Stimulated activated CD4-positive, alpha-beta T cell treated with anti-CD3 and anti-CD28 coated beads, Interleukin-1b, Interleukin-23, amount 100 ng/mL, for 24 hours (primary cell): ENCODE data around the gene ST6GALNAC3.
A peak's percentile ranks its signal among the peaks of the same experiment; 100 is the strongest.
"Not testable (repeated sequence)": the region's sequence is repeated elsewhere in the genome, so short reads cannot be mapped to it uniquely, and the experiment has no call there.

Experiments used
- DNase-seq, 4 experiments: peaks; one replicate each; pipeline ENCODE4 v3.0.0-alpha.2; 2020; ENCODE audit warnings: low read depth in 4 of 4, low spot score in 1 of 4

ST6GALNAC3 gene

DNA sequence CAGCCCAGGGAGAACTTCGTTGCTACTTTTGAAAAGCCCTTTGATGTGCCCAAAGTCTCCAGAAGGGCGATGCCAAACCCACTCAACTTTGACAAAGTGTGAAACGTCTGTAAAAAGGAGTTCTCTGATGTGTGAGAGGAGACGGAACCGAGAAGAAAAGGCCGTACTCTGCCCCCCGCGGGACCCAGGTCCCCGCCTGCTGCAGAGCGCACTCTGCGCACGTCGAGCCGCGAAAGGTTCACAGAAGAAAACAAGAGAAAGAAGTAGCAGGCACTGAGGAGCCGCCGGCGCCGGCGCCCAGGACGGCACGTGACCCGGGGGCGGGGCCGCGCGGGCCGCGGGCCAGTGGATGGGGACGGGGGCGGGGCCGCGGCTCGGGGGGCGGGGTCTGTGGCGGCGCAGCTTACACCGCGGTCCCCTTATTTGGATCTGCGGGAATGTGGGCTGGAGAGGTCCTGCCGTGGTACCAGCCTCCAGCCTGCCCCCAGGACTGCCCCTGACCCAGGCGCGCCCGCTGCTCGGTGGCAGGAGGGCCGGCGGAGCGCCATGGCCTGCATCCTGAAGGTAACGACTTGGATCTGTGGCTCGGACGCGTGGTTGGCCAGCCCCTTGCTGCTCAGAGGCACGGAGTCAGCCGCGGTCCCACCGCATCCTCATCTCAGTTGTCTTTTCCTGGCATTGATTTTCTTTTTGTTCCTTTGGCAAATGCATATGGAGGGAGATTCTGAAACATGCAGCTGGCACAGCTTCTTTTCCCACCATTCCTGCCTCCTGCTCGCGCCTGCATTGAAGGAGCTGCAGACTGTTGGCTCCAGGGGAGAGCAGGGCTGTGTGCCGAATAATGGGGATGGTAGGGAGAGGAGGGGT is at the start of gene ST6GALNAC3:
TSS of gene ST6GALNAC3 (plus strand) at position 426 of the 867 bp plus-strand sequence.
- peak; percentile 37 to 66 (median 64) for DNase-seq

DNA sequence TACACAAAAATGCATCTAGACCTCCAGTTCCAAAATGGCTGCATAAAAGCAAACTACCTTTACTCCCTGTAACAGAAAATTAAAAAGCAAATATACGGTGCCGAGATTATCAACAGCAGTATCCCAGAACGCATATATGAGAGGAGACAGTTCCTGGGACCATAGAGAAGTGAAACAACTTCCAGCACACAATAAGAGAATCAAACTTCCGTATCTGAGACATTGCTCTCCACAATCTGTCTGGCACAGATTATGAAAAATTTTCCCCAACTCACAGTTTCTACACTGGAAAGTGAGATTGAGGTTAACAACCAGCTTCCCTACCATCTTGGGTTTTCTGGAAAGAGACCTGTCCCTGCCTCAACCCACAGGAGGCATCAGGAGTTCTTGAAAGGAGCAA is 47.2 kb upstream of the ST6GALNAC3 start:
- DNase-seq: no peak

GRCh38 chr1:76029331-76029730 is 45.2 kb upstream of the ST6GALNAC3 start:
- no peak for DNase-seq

DNA sequence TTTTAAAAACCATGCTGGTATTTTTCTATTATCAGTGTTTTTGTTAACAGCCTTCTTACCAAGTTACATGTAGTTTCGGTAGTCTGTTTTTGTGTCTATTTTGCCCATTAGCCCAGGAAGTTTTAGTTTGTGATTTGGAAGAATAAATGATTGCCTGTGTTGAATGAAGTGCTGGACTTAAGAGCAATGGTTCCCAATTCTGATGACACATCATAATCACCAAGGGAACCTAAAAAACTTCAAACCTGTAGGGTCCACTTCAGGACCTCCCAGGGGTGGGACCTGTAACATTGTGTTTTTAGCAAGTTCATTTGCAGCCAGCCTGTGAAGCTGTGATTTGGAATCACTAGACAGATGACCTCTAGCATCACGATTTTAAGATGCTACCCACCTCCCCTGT is 43.0 kb upstream of the ST6GALNAC3 start:
- no peak for DNase-seq

GRCh38 chr1:76033800-76034475 is 40.6 kb upstream of the ST6GALNAC3 start:
- no peak for DNase-seq

GRCh38 chr1:76035053-76035452 is 39.5 kb upstream of the ST6GALNAC3 start:
- no peak for DNase-seq

DNA sequence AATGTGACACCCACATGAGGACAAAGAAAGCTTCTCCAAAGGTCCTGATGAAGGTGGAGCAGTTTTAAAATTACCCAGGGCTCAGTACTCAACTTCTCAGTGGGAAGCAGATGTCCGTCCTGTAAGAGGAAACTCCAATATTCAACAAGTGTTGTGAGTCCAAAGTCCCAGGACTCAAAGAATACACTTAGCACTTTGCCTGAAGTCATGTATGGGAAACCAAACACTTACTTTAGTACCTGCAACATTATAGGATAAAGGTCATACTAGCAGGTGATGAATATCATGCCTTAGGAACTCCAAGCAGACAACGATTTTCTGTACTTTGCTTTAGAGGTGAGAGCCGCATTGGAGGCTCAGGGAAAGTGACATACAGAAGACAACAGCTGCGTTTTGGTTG is 37.2 kb upstream of the ST6GALNAC3 start:
- no peak for DNase-seq

- DNase-seq: no peak
These were observed 36.1 kb upstream of the ST6GALNAC3 start for GRCh38 chr1:76038287-76039004.

DNA sequence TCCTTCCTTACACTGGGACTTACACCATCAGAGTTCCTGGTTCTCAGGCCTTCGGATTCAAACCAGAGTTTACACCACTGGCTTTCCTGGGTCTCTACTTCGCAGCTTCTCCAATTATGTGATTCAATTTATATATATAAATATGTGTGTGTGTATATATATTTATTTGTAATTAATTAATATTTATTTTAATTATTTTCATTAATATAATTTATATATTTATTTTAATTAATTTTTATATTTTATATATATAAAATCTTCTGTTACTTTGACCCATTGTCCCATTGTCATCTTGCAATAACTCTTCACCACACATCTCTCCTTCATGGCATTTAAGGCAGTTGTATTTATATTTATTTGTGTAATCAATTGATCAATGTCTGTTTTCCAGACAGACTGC is 28.4 kb upstream of the ST6GALNAC3 start:
- DNase-seq: no peak

DNA sequence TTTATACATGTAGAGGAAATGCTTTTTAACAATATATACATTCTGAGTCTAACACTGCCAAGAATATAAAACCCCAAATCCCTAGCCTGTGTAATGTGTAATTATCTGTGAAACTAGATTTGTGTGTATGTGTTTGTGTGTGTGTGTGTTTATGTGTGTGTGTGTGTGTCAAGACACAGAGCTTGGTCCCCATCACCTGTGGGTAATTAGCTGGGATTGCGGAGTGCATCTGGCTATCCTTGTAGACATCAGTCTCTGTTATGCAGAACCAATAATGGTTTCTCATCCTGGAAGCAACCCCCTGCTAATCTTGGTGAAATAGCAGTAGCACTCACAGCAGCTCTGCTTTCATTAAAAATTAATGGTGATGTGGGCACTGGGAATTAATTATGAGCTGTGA is 26.3 kb upstream of the ST6GALNAC3 start:
- DNase-seq: no peak

DNA sequence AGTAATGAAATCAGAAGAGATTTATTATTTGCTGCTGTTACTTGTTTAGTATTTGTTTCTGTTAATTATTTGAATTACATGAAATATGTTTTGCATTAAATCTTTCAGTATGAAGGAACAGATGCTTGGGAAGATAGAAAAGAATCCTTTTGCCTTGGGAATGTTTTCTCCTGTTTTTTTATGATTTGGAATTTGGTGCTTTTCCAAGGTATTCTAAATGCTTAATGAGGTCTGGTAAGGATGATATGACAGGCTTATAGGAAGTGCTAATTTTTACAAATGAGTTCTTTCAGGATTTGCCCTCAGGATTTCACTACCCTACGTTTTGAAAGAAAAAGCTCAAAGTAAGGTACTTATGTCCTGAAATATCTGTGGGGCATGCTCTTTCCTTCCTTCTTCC is 25.6 kb upstream of the ST6GALNAC3 start:
- DNase-seq: no peak

GRCh38 chr1:76049498-76049897 is 25.0 kb upstream of the ST6GALNAC3 start:
- no peak for DNase-seq

- DNase-seq: not testable (repeated sequence)
These were observed 24.5 kb upstream of the ST6GALNAC3 start for GRCh38 chr1:76050073-76050472.

DNA sequence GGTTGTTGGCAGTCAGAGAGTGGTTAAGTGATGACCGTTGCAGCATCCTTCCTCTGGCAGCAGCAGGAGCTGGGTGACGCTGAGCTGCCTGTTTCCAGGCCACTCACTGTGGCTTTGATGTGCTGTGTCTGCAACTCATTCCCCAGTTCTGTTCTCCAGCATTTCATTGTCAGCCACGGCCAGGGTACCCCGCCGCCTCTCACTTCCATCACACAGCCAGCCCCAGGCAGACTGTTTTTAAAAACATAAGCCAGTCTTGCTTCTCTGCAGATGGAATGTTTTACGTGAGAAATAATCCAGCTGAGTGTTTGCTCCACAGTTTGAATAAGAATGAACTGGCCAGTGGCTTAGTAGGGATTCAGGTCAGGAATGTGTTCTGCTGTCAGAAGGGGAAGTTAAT is 21.5 kb upstream of the ST6GALNAC3 start:
- no peak for DNase-seq

DNA sequence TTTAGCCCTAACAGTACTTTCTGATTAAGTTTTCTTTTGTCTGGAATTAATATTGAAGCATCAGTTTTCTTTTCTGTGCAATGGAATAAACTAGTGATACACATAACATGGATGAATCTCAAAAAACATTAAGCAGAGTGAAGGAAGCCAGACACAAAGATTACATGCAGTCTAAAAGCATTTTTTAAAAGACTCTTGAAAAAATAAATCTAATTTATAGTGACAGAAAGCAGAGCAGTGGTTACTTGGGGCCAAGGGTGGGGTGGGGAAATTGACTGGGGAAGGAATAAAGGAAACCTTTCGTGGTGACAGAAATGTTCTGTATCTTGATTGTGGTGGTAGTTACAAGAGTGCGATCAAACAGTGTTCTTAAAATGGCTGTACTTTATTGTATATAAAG is 20.2 kb upstream of the ST6GALNAC3 start:
- DNase-seq: no peak

- DNase-seq: no peak
These were observed 18.6 kb upstream of the ST6GALNAC3 start for GRCh38 chr1:76055987-76056386.

GRCh38 chr1:76059451-76059850 is 15.1 kb upstream of the ST6GALNAC3 start:
- no peak for DNase-seq

- DNase-seq: no peak
These were observed 9.3 kb upstream of the ST6GALNAC3 start for GRCh38 chr1:76065270-76065669.

DNA sequence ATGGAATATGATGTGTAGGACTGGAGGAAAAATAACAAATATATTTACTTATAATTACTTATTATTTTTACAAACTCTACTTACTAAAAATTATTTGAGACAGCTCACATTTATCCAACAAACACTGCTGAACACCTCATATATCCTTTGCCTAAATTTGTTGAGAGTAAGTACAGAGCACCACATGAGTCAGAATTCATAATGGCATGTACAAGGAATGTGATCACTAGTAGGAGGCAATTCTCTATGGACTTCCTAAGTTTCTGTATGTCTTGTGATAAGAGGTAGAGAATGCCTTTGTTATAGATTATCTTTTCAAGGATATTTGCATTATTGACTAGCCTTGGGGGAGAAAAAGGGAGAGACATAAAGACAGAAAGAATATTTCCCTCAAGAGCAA is 8.2 kb upstream of the ST6GALNAC3 start:
- no peak for DNase-seq

GRCh38 chr1:76068542-76068941 is 6.0 kb upstream of the ST6GALNAC3 start:
- no peak for DNase-seq

GRCh38 chr1:76068953-76069561 is 5.5 kb upstream of the ST6GALNAC3 start:
- DNase-seq: no peak
